A673 (cell line): ENCODE measurements around the gene CACNA2D1. TPM values are rescaled to one million over a fixed set of nuclear protein-coding genes. Genes with fewer than 3 reads are reported as not detected.

Experiments used
- BruUV-seq: library from RNA; stranded (reverse); fragments of 400-500 nt; replicated peaks from 2 replicates; lab custom pipeline; 2021; lab: Mats Ljungman, UMichigan
- CTCF ChIA-PET: fragments of 300-600 bp; sonication (Branson Sonifier 250); formaldehyde crosslinking; loops from one replicate; lab custom pipeline; 2022; ENCODE audit warnings: antibody characterized with exemption; lab: Charles Lee
- POLR2A ChIA-PET: fragments of 300-600 bp; sonication (Branson Sonifier 250); formaldehyde crosslinking; loops from one replicate; lab custom pipeline; 2022; ENCODE audit warnings: antibody characterized with exemption; ENCODE audit not compliant: low non-redundant PET; lab: Charles Lee
- DNase-seq: peaks from one replicate; pipeline ENCODE4 v3.0.0-alpha.2; 2015; ENCODE audit warnings: low spot score
- H3K27ac ChIP-seq: fragments of 200-600 bp; sonication (generic); 2 replicates; pipeline ENCODE4 v1.5.1; 2016; ENCODE audit warnings: mixed run types, low read depth, mild to moderate bottlenecking, mixed read lengths, antibody characterized with exemption, low read length; ENCODE audit not compliant: poor library complexity, severe bottlenecking
- H3K27me3 ChIP-seq: fragments of 200-600 bp; sonication (generic); replicated peaks from 2 replicates; pipeline ENCODE4 v1.6.1; 2017; ENCODE audit warnings: mixed run types, low read depth, mild to moderate bottlenecking, mixed read lengths, antibody characterized with exemption, low read length; ENCODE audit not compliant: insufficient read depth, poor library complexity
- H3K36me3 ChIP-seq: fragments of 200-600 bp; sonication (generic); 2 replicates; pipeline ENCODE4 v1.6.1; 2016; ENCODE audit warnings: mixed run types, mild to moderate bottlenecking, mixed read lengths, antibody characterized with exemption, low read length; ENCODE audit not compliant: insufficient read depth, poor library complexity, severe bottlenecking
- H3K4me1 ChIP-seq: fragments of 200-600 bp; sonication (generic); 2 replicates; pipeline ENCODE4 v1.6.1; 2017; ENCODE audit warnings: mixed run types, mild to moderate bottlenecking, mixed read lengths, antibody characterized with exemption, low read length; ENCODE audit not compliant: insufficient read depth, poor library complexity, severe bottlenecking
- H3K4me3 ChIP-seq: fragments of 200-600 bp; sonication (generic); 2 replicates; pipeline ENCODE4 v1.5.1; 2016; ENCODE audit warnings: low read depth, mixed run types, mild to moderate bottlenecking, mixed read lengths, low read length; ENCODE audit not compliant: poor library complexity, severe bottlenecking
- H3K9me3 ChIP-seq: fragments of 200-600 bp; sonication (generic); 2 replicates; pipeline ENCODE4 v1.6.1; 2016; ENCODE audit warnings: mixed run types, low read depth, mild to moderate bottlenecking, mixed read lengths, antibody characterized with exemption, low read length; ENCODE audit not compliant: poor library complexity, severe bottlenecking
- EZH2 ChIP-seq: fragments of 200-600 bp; sonication (generic); IDR thresholded peaks from 2 replicates; pipeline ENCODE4 v1.6.1; 2017; ENCODE audit warnings: borderline replicate concordance, low read depth, mild to moderate bottlenecking, mixed read lengths, antibody characterized with exemption, low read length; ENCODE audit not compliant: poor library complexity, severe bottlenecking
- intact Hi-C: fragments of 100-400 bp; cut with micrococcal nuclease; formaldehyde crosslinking; loops from one replicate; pipeline ENCODE4 v1.10.0; 2022; ENCODE audit not compliant: unreplicated experiment
- total RNA-seq: library from RNA; stranded (reverse); gene quantifications from 2 replicates; pipeline ENCODE4 v1.2.3, GENCODE V29; 2021
- TF ChIP-seq, protein P1 (sequence below): fragments of 300-800, 200-600 bp; sonication (generic); conservative IDR thresholded peaks from 2 replicates; pipeline ENCODE4 v1.5.1; 2017; ENCODE audit warnings: low read depth, mild to moderate bottlenecking, antibody characterized with exemption, low read length, moderate library complexity, mixed read lengths

CACNA2D1 gene
- total RNA-seq, 1 experiment from 2014 or later = 49.1 TPM

DNA sequence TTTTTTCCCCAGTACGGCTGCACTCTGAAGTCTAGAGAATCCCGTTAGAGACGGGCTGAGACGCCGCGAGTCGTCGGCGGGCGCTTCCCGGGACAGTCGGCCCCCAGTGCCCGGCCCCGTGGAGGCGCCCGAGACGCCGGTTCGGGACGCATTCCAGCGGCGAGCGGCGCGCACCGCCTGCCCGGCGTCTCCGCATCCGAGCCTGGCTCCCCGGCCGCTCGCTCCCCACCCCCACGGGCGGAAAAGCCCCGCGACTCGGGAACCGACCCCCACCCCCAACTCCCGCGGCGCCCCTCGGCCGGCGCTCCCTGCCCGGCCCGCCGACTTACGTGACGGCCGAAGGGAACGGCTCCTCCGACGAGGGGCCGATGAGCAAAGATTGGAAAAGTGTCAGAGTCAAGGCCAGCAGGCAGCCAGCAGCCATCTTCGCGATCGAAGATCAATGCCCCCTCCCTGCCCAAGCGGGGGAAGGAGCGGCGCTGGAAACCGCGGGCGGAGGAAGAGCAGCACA is 486 bp downstream of the CACNA2D1 start:
- no peaks in the 10 kb centered on the region for H3K36me3 ChIP-seq
- peak overlapping the region; percentile 90 for H3K4me3 ChIP-seq
- POLR2A ChIA-PET = no interaction called here
- CTCF ChIA-PET = no interaction called here
- peaks cover 35% of the 10 kb centered on the region for H3K4me1 ChIP-seq
- H3K27ac ChIP-seq = peak overlapping the region; percentile 98
- no peaks in the 10 kb centered on the region for H3K9me3 ChIP-seq
- no peak for TF ChIP-seq EZH2
- TF ChIP-seq, protein P1, sequence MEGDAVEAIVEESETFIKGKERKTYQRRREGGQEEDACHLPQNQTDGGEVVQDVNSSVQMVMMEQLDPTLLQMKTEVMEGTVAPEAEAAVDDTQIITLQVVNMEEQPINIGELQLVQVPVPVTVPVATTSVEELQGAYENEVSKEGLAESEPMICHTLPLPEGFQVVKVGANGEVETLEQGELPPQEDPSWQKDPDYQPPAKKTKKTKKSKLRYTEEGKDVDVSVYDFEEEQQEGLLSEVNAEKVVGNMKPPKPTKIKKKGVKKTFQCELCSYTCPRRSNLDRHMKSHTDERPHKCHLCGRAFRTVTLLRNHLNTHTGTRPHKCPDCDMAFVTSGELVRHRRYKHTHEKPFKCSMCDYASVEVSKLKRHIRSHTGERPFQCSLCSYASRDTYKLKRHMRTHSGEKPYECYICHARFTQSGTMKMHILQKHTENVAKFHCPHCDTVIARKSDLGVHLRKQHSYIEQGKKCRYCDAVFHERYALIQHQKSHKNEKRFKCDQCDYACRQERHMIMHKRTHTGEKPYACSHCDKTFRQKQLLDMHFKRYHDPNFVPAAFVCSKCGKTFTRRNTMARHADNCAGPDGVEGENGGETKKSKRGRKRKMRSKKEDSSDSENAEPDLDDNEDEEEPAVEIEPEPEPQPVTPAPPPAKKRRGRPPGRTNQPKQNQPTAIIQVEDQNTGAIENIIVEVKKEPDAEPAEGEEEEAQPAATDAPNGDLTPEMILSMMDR = no peak
- intact Hi-C loops = loop anchor here (5.0 kb wide), 1 partner anchor 211 kb away; no protein-coding TSS in a partner anchor
- no peaks in the 10 kb centered on the region for H3K27me3 ChIP-seq
- BruUV-seq = no TSS peak
- DNase-seq = peak; percentile 64

DNA sequence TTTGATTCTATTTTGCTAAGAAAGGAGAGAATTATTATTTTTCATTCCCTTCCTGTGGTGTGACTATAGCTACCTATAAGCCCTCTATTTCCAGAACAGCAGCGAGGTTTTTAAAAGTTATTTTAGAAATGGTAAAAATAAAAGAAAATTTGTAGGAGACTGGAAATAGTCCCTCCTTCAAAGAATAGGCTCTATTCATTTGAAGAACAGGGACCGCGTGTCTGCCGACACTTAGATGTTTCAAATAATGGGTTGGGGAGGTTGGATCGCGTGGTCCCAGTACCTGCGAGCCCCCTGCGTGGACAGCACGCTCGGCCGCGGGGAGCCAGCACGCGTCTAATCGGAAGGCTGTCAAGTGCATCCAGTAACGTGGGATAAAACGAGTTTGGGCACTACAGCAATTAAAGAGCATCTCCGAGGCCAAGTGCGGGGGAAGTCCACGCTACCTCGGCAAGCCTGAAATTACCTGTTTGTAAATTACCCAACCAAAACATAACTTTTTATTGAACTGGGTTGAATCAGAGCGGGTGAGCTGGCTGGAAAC is 1.0 kb downstream of the CACNA2D1 start:
- no peak for DNase-seq
- no TSS peak for BruUV-seq
- intact Hi-C loops = loop anchor here (5.0 kb wide), 1 partner anchor 210 kb away; no protein-coding TSS in a partner anchor
- POLR2A ChIA-PET = no interaction called here
- CTCF ChIA-PET = no interaction called here
- peak overlapping the region; percentile 90 for H3K4me3 ChIP-seq
- no peaks in the 10 kb centered on the region for H3K9me3 ChIP-seq
- no peaks in the 10 kb centered on the region for H3K36me3 ChIP-seq
- peaks cover 37% of the 10 kb centered on the region for H3K4me1 ChIP-seq
- TF ChIP-seq EZH2 = no peak
- TF ChIP-seq, protein P1 = no peak
- H3K27ac ChIP-seq = peak overlapping the region; percentile 98
- H3K27me3 ChIP-seq = no peaks in the 10 kb centered on the region

DNA sequence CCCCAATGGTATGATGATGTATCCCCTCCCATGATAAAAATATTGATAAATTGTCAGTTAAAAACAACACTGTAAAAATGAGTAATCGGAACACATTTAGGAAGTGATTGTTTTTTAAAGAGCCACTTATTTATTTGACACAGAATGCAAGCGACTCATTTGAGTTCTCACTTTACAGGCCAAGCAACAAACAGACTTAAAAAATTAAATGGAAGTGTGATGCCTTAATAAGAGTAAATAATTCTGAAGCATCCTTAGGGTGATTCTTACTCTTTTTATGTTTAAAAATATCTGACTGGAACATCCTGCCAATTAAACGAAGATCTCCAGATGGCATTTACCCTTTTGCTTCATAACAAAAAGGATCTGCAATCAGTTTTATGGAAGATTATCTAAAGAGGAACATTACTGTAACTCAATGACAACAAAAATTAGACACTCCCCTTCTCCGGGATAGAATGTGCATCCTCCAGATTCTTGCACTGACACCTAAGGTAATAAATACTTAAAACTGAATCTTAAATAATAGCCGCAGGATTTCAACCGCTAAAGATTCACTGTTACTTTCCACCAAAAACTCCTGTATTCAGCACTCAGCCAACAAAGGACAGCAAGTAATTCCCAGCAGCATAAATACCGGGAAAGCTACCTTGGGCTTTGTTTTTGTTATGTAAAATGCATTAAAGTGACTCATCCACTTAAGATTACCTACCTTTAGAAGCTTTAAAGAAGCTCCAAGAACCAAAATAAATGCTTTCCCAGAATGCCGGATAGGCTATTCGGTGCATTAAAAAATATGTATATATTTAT is 1.7 kb downstream of the CACNA2D1 start:
- H3K27ac ChIP-seq = peak overlapping the region; percentile 98
- POLR2A ChIA-PET = no interaction called here
- BruUV-seq = TSS peak; percentile 30
- CTCF ChIA-PET = no interaction called here
- no peak for DNase-seq
- peak overlapping the region; percentile 90 for H3K4me3 ChIP-seq
- intact Hi-C loops = loop anchor here (5.0 kb wide), 1 partner anchor 210 kb away; no protein-coding TSS in a partner anchor
- H3K27me3 ChIP-seq = no peaks in the 10 kb centered on the region
- TF ChIP-seq EZH2 = no peak
- TF ChIP-seq, protein P1 = no peak
- H3K36me3 ChIP-seq = no peaks in the 10 kb centered on the region
- H3K9me3 ChIP-seq = no peaks in the 10 kb centered on the region
- peaks cover 43% of the 10 kb centered on the region for H3K4me1 ChIP-seq
